PC-9 (cell line): ENCODE results near the gene NELFA.

Experiments used
- EZH2 ChIP-seq: fragments of 200-600 bp; sonication (generic); IDR thresholded peaks from 2 replicates; pipeline ENCODE4 v1.8.0; 2017; ENCODE audit warnings: antibody characterized with exemption, low read depth
- TF ChIP-seq, protein P1 (sequence below): fragments of 200-600 bp; sonication (generic); conservative IDR thresholded peaks from 2 replicates; pipeline ENCODE4 v1.6.1; 2017; ENCODE audit warnings: mixed run types, antibody characterized with exemption, mild to moderate bottlenecking, moderate library complexity

DNA sequence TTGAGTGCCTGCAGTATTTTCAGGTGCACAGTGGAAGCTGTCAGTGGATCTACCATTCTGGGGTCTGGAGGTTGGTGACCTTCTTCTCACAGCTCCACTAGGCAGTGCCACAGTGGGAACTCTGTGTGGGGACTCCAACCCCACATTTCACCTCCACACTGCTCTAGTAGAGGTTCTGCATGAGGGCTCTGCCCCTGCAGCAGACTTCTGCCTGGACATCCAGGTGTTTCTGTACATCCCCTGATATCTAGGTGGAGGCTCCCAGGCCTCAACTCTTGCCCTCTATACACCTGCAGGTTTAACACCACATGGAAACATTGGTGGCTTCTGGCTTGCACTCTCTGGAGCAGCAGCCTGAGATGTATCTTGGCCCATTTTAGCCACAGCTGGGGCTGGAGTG, 17.0 kb upstream of the NELFA start:
- TF ChIP-seq, protein P1, sequence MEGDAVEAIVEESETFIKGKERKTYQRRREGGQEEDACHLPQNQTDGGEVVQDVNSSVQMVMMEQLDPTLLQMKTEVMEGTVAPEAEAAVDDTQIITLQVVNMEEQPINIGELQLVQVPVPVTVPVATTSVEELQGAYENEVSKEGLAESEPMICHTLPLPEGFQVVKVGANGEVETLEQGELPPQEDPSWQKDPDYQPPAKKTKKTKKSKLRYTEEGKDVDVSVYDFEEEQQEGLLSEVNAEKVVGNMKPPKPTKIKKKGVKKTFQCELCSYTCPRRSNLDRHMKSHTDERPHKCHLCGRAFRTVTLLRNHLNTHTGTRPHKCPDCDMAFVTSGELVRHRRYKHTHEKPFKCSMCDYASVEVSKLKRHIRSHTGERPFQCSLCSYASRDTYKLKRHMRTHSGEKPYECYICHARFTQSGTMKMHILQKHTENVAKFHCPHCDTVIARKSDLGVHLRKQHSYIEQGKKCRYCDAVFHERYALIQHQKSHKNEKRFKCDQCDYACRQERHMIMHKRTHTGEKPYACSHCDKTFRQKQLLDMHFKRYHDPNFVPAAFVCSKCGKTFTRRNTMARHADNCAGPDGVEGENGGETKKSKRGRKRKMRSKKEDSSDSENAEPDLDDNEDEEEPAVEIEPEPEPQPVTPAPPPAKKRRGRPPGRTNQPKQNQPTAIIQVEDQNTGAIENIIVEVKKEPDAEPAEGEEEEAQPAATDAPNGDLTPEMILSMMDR, result no peak
- TF ChIP-seq EZH2, result no peak
